K562 (cell line): Measurements from ENCODE around the gene SMIM36. TPM values are rescaled to one million over a fixed set of nuclear protein-coding genes. Genes with fewer than 3 reads are reported as not detected.

Source experiments
- BMI1 ChIP-seq: fragments of 150-350 bp; IDR thresholded peaks from 2 replicates; pipeline ENCODE4 v1.6.1; 2014; ENCODE audit warnings: low read length
- BRF2 ChIP-seq: IDR thresholded peaks from 3 replicates; pipeline ENCODE4 v1.6.1; 2011; ENCODE audit warnings: borderline replicate concordance, mild to moderate bottlenecking; ENCODE audit not compliant: insufficient read length, insufficient read depth
- CUX1 ChIP-seq: fragments of 200-800 bp; sonication (Bioruptor generic); IDR thresholded peaks from 2 replicates; pipeline ENCODE4 v1.6.1; 2016; ENCODE audit warnings: missing genetic modification characterization, missing compliant biosample characterization
- GTF2B ChIP-seq: IDR thresholded peaks from 2 replicates; pipeline ENCODE4 v1.6.1; 2011; ENCODE audit not compliant: insufficient read length; ENCODE audit errors: extremely low read depth
- ILK ChIP-seq: fragments of 450-650 bp; IDR thresholded peaks from 2 replicates; pipeline ENCODE4 v1.6.1; 2016; ENCODE audit warnings: missing genetic modification characterization, low read depth, mild to moderate bottlenecking, missing compliant biosample characterization, moderate library complexity, borderline replicate concordance
- KAT2B ChIP-seq: IDR thresholded peaks from one replicate; pipeline ENCODE4 v1.6.1; 2012; ENCODE audit warnings: low read depth, mild to moderate bottlenecking, control low read depth, inconsistent platforms, low read length, moderate library complexity
- MAX ChIP-seq: sonication (generic); formaldehyde crosslinking; IDR thresholded peaks from 2 replicates; pipeline ENCODE4 v1.9.0; 2022; ENCODE audit warnings: mild to moderate bottlenecking, missing genetic modification reagents
- PHB2 ChIP-seq: fragments of 450-650 bp; IDR thresholded peaks from 2 replicates; pipeline ENCODE4 v1.6.1; 2017; ENCODE audit warnings: low read depth
- PML ChIP-seq: IDR thresholded peaks from 2 replicates; pipeline ENCODE4 v1.6.1; 2012; ENCODE audit warnings: low read length, inconsistent platforms
- SLC30A9 ChIP-seq: fragments of 250-450 bp; sonication (Bioruptor Pico); IDR thresholded peaks from 2 replicates; pipeline ENCODE4 v1.8.0; 2022; ENCODE audit warnings: mild to moderate bottlenecking, moderate library complexity
- U2AF1 ChIP-seq: fragments of 200-400 bp; formaldehyde crosslinking; optimal IDR thresholded peaks from 2 replicates; pipeline ENCODE3; 2017; ENCODE audit warnings: mild to moderate bottlenecking, low read depth, low read length, moderate library complexity
- U2AF2 ChIP-seq: fragments of 200-400 bp; formaldehyde crosslinking; optimal IDR thresholded peaks from 2 replicates; pipeline ENCODE3; 2017; ENCODE audit warnings: low read depth, mild to moderate bottlenecking, low read length
- ZBED1 ChIP-seq: IDR thresholded peaks from 2 replicates; pipeline ENCODE4 v1.6.1; 2014
- ZBTB2 ChIP-seq: fragments of 450-650 bp; IDR thresholded peaks from 2 replicates; pipeline ENCODE4 v1.6.1; 2016; ENCODE audit warnings: antibody characterized with exemption
- ZFP91 ChIP-seq: sonication (generic); formaldehyde crosslinking; IDR thresholded peaks from 2 replicates; pipeline ENCODE4 v1.8.0; 2022; ENCODE audit warnings: mild to moderate bottlenecking, missing genetic modification reagents
- ZNF212 ChIP-seq: fragments of 450-650 bp; formaldehyde crosslinking; IDR thresholded peaks from 2 replicates; pipeline ENCODE4 v1.4.0; 2020; ENCODE audit warnings: mild to moderate bottlenecking
- ZNF354B ChIP-seq: fragments of 250-450 bp; sonication (Bioruptor Pico); IDR thresholded peaks from 2 replicates; pipeline ENCODE4 v1.4.0; 2020
- ZNF583 ChIP-seq: fragments of 250-450 bp; sonication (Bioruptor Pico); IDR thresholded peaks from 2 replicates; pipeline ENCODE4 v1.4.0; 2020
- ZNF584 ChIP-seq: fragments of 200-800 bp; sonication (Bioruptor generic); IDR thresholded peaks from 2 replicates; pipeline ENCODE4 v1.6.1; 2016; ENCODE audit warnings: low read depth, mild to moderate bottlenecking, missing genetic modification characterization, missing compliant biosample characterization
- polyA plus RNA-seq, 8 experiments: library from polyadenylated mRNA; depleted of rRNA in 4 of 8; stranded (reverse) in 5 of 8; unstranded in 3 of 8; fragments of >200 nt; fragmentation: Nextera tagmentation in 2 of 8; fragmentation: Illumina TruSeq in 1 of 8; extraction: Ambion mirVana in 2 of 8; extraction: Trizol in 1 of 8; gene quantifications; 2 replicates each; pipeline versions ENCODE4 v1.2.1 to v1.2.3, GENCODE V29; 2011 to 2014; ENCODE audit warnings: inconsistent platforms in 1 of 8, missing spikeins in 1 of 8
- total RNA-seq, 7 experiments: library from RNA; depleted of rRNA in 6 of 7; stranded (reverse); fragments of >200 nt in 6 of 7; fragmentation: Illumina TruSeq in 2 of 7; extraction: Trizol in 2 of 7; gene quantifications; 2 replicates each; pipeline versions ENCODE4 v1.2.1 to v1.2.3, GENCODE V29; 2011 to 2021; ENCODE audit warnings: low replicate concordance in 1 of 7

SMIM36 gene
- total and polyA plus RNA-seq, 9 of the 15 experiments (the other 6 are each of a cell fraction or from before 2014, with no cell fraction given): not detected

- TF ChIP-seq U2AF2 (no peak), ZNF584 (peak; percentile 86), PHB2 (peak; percentile 88), ILK (tag) (no peak), U2AF1 (no peak), ZBTB2 (peak; percentile 75), BMI1 (no peak), BRF2 (no peak), ZNF583 (no peak), ZBED1 (no peak), ZNF212 (no peak), MAX (CRISPR knock-in tag) (no peak; the same call in 1 of the 2 replicates), ZFP91 (CRISPR knock-in tag) (no peak), KAT2B (no peak), CUX1 (no peak), PML (peak; percentile 97), SLC30A9 (CRISPR knock-in tag) (no peak), GTF2B (no peak), ZNF354B (no peak)
Observed at GRCh38 chr17:55451203-55451641, 60.0 kb downstream of the SMIM36 start (continued).
